ENCODE results near the gene FBP2.

FBP2 gene

DNA sequence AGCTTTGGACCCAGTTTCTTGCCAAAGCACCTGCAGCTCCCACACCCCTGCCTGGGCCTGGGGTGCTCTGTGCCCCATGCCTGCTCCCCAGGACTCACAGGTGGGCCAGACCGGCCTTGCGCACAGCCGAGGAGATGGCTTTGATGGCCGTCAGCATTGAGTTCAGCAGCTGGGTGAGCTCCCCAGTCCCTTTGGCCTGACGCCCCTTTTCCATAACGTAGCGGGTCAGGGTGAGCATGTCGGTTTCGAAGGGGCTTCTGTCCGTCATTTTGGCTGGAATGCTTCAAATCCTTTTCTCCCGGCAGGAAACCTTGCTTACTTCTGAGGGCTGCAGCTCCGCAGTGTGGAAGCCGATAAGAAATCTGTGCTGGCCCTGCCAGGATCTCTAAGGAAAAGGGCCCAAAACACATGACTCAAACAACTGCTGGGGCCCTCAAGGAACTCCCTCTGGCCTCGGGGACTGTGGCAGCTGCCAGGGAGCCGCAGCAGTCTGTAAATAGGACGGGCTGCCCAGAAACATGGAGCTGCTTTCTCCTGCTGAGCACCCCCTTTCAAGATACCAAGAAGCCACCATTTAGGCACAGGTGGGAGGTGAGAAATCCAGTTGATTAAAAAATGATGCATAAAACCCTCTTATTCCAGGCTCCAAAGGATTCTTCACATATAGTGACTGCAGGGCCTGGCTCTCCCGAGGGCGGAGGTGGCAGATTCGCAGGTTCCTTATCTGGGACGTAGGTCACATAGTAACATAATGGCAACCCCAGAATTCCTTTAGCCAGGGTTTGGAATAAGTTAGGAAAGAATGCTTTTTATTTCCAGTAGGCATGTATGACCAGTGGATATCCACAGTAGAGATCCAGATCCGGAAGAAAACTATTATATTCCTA lies at the start of gene FBP2:
Gene FBP2 (minus strand): TSS at position 366 of the 887 bp plus-strand sequence. CDS start 98 bp downstream, at position 268.
- TF ChIP-seq POLR2A (IDR thresholded peaks at IDR 0.05; ENCODE audit: extremely low read depth, insufficient read length) (no peak), MYC (IDR thresholded peaks at IDR 0.05; ENCODE audit: low read depth, low read length) (no peak), CTCF (IDR thresholded peaks at IDR 0.05; ENCODE audit: low read depth, low read length) (no peak), MAX (IDR thresholded peaks at IDR 0.05; ENCODE audit: low read depth, low read length) (no peak)
- DNase-seq (ENCODE audit: low read depth) = no peak
- no peak within 1 kb of the TSS for H3K4me3 ChIP-seq (ENCODE audit: low read depth, low read length)

GRCh38 chr9:94643176-94643575 lies 49.6 kb upstream of the FBP2 start:
- TF ChIP-seq POLR2A (IDR thresholded peaks at IDR 0.05; ENCODE audit: extremely low read depth, insufficient read length) = no peak
- no peak for TF ChIP-seq MYC (IDR thresholded peaks at IDR 0.05; ENCODE audit: low read depth, low read length)
- no peak for TF ChIP-seq CTCF (IDR thresholded peaks at IDR 0.05; ENCODE audit: low read depth, low read length)
- TF ChIP-seq MAX (IDR thresholded peaks at IDR 0.05; ENCODE audit: low read depth, low read length) = no peak
- peak; percentile 42 for DNase-seq (ENCODE audit: low read depth)
- no peak overlapping the region for H3K4me3 ChIP-seq (ENCODE audit: low read depth, low read length)

GRCh38 chr9:94642501-94642900 lies 48.9 kb upstream of the FBP2 start:
- TF ChIP-seq MYC (IDR thresholded peaks at IDR 0.05; ENCODE audit: low read depth, low read length) = no peak
- no peak for TF ChIP-seq CTCF (IDR thresholded peaks at IDR 0.05; ENCODE audit: low read depth, low read length)
- no peak for TF ChIP-seq POLR2A (IDR thresholded peaks at IDR 0.05; ENCODE audit: extremely low read depth, insufficient read length)
- no peak for TF ChIP-seq MAX (IDR thresholded peaks at IDR 0.05; ENCODE audit: low read depth, low read length)
- peak; percentile 65 for DNase-seq (ENCODE audit: low read depth)
- H3K4me3 ChIP-seq (ENCODE audit: low read depth, low read length) = no peak overlapping the region

- peak overlapping the region; percentile 32 for H3K4me3 ChIP-seq (ENCODE audit: low read depth, low read length)
- TF ChIP-seq MYC (IDR thresholded peaks at IDR 0.05; ENCODE audit: low read depth, low read length) = no peak
- TF ChIP-seq CTCF (IDR thresholded peaks at IDR 0.05; ENCODE audit: low read depth, low read length) = no peak
- no peak for TF ChIP-seq POLR2A (IDR thresholded peaks at IDR 0.05; ENCODE audit: extremely low read depth, insufficient read length)
- TF ChIP-seq MAX (IDR thresholded peaks at IDR 0.05; ENCODE audit: low read depth, low read length) = no peak
- no peak for DNase-seq (ENCODE audit: low read depth)
These were observed 46.4 kb upstream of the FBP2 start for GRCh38 chr9:94639999-94640376.

DNA sequence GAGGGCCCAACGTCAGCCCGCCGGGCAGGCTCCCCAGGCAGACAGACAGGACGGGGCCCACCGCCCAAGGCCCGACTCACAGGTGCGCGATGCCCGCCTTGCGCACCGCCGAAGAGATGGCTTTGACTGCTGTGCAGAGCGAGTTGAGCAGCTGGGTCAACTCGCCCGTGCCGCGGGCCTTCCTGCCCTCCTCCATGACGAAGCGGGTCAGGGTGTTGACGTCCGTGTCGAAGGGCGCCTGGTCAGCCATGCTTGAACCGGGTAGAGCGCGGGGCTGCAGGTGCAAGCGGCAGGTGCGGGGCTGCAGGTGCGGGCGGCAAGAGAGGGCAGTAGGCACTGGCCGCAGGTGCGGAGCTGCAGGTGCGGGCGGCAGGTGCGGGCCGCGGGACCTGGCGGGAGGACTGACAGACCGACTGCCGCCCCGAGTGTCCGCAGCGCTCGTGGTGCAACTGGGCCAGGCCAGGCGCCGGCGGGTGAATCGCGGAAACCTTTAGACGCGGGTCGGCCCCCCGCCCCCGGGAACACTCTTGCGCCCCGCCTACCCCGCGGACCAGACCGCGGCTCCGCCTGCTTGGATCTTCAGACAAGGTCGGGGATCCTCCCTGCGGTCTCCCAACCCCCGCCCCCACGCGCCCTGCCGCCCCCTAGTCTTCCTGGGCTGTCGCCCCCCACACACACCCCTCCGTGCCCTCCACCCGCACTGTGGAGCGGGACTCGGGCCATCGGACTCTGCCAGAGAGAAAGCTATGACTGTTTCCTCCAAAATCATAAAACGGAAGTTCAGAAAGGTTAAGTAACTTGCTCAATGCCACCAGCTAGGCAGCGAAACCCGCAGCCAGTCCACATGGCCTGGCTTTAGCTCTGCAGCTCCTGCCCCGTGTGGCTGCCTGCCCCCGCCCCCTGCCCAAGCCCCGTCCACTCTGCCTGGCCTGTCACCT lies 45.7 kb upstream of the FBP2 start, which contains the start of gene FBP1:
Gene FBP1 (minus strand): TSS at position 458 of the 938 bp plus-strand sequence. CDS start 208 bp downstream, at position 250.
- TF ChIP-seq MAX (IDR thresholded peaks at IDR 0.05; ENCODE audit: low read depth, low read length) (peak; percentile 70), MYC (IDR thresholded peaks at IDR 0.05; ENCODE audit: low read depth, low read length) (peak; percentile 42; the same call in 1 of the 2 replicates), CTCF (IDR thresholded peaks at IDR 0.05; ENCODE audit: low read depth, low read length) (no peak)
- peak within 1 kb of the TSS; percentile 32 for H3K4me3 ChIP-seq (ENCODE audit: low read depth, low read length)
- peak; percentile 90 for DNase-seq (ENCODE audit: low read depth)

All from NB4 (cell line).